Ascending aorta (tissue), 2 donors: ENCODE measurements around the gene KIF17. TPM values are rescaled to one million over a fixed set of nuclear protein-coding genes. Genes with fewer than 3 reads are reported as not detected.

Experiments
- DNase-seq, 2 donors: peaks; one replicate each; pipeline ENCODE4 v3.0.0-alpha.2; 2019; ENCODE audit warnings: low spot score in 2 of 2
- H3K27ac ChIP-seq, 2 donors: fragments of 200-600 bp; sonication (generic); one replicate each; pipeline ENCODE4 v1.5.1; 2016 to 2017; ENCODE audit warnings: mild to moderate bottlenecking in 1 of 2
- H3K27me3 ChIP-seq: fragments of 200-600 bp; sonication (generic); one replicate; pipeline ENCODE4 v1.5.1; 2017
- H3K36me3 ChIP-seq, 2 donors: fragments of 200-600 bp; sonication (generic); one replicate each; pipeline ENCODE4 v1.5.1; 2016
- H3K4me1 ChIP-seq, 2 donors: fragments of 200-600 bp; sonication (generic); one replicate each; pipeline ENCODE4 v1.5.1; 2016 to 2017; ENCODE audit warnings: mild to moderate bottlenecking in 1 of 2
- H3K4me3 ChIP-seq, 2 donors: fragments of 200-600 bp; sonication (generic); one replicate each; pipeline ENCODE4 v1.5.1; 2016 to 2017; ENCODE audit warnings: mild to moderate bottlenecking in 1 of 2
- H3K9me3 ChIP-seq, 2 donors: fragments of 200-600 bp; sonication (generic); one replicate each; pipeline ENCODE4 v1.5.1; 2016
- intact Hi-C: fragments of 100-400 bp; cut with DNase I; formaldehyde crosslinking; loops from one replicate; pipeline ENCODE4 v1.15.1; 2023
- total RNA-seq: library from RNA; depleted of rRNA; stranded (reverse); fragments of >200 nt; gene quantifications from one replicate; pipeline ENCODE4 v1.1.0, GENCODE V29; 2016
- TF ChIP-seq, protein P1 (sequence below), 3 experiments: fragments of 200-600 bp in 2 of 3; fragments of 450-650 bp in 1 of 3; sonication (generic) in 2 of 3; IDR thresholded peaks; one replicate each; pipeline ENCODE4 v1.5.1; 2016 to 2019; ENCODE audit warnings: antibody characterized with exemption in 3 of 3, mild to moderate bottlenecking in 1 of 3, moderate library complexity in 1 of 3

Gene KIF17
- total RNA-seq, 1 donor from 2014 or later, result 18.5 TPM

DNA sequence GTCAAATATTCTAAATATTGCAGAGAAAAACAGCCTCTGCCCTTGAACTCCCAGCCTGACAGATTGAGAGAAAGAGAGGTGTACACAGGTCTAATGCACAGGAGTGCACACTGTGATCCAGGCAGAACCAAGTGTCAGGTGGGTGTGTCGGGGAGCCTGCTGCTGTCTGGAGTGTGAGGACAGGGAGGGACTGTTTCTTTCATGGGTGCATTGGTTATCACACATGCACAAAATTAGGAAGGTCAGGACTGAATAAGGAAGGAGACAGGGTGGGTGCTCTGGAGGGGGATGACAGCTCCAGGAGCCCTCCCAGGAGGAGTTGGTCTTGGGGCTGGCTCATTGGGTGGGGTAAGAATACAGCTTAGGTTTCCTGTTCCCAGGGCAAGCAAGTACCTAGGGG lies 97.8 kb downstream of the KIF17 start:
- no peak for DNase-seq
- peaks cover 3% of the 10 kb centered on the region in 2 donors for H3K4me1 ChIP-seq

DNA sequence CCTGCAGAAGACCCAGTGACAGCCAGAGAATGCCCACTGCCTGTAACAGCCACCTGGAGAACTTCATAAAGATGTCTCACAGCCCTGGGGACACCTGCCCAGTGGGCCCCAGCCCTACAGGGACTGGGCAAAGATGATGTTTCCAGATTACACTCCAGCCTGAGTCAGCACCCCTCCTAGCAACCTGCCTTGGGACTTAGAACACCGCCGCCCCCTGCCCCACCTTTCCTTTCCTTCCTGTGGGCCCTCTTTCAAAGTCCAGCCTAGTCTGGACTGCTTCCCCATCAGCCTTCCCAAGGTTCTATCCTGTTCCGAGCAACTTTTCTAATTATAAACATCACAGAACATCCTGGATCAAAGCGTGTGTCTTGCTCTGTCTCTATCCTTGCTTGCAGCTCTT lies 99.3 kb downstream of the KIF17 start:
- TF ChIP-seq, protein P1, sequence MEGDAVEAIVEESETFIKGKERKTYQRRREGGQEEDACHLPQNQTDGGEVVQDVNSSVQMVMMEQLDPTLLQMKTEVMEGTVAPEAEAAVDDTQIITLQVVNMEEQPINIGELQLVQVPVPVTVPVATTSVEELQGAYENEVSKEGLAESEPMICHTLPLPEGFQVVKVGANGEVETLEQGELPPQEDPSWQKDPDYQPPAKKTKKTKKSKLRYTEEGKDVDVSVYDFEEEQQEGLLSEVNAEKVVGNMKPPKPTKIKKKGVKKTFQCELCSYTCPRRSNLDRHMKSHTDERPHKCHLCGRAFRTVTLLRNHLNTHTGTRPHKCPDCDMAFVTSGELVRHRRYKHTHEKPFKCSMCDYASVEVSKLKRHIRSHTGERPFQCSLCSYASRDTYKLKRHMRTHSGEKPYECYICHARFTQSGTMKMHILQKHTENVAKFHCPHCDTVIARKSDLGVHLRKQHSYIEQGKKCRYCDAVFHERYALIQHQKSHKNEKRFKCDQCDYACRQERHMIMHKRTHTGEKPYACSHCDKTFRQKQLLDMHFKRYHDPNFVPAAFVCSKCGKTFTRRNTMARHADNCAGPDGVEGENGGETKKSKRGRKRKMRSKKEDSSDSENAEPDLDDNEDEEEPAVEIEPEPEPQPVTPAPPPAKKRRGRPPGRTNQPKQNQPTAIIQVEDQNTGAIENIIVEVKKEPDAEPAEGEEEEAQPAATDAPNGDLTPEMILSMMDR (IDR thresholded peaks at IDR 0.05), result no peak

More for the DNA sequence above, 97.8 kb downstream of the KIF17 start:
- no peak overlapping the region for H3K27ac ChIP-seq
- no peaks in the 10 kb centered on the region for H3K27me3 ChIP-seq
- H3K9me3 ChIP-seq, result no peaks in the 10 kb centered on the region
- no peak overlapping the region for H3K4me3 ChIP-seq
- intact Hi-C loops, result no loop called here
- no peaks in the 10 kb centered on the region for H3K36me3 ChIP-seq
- TF ChIP-seq, protein P1 (IDR thresholded peaks at IDR 0.05), result no peak

DNA sequence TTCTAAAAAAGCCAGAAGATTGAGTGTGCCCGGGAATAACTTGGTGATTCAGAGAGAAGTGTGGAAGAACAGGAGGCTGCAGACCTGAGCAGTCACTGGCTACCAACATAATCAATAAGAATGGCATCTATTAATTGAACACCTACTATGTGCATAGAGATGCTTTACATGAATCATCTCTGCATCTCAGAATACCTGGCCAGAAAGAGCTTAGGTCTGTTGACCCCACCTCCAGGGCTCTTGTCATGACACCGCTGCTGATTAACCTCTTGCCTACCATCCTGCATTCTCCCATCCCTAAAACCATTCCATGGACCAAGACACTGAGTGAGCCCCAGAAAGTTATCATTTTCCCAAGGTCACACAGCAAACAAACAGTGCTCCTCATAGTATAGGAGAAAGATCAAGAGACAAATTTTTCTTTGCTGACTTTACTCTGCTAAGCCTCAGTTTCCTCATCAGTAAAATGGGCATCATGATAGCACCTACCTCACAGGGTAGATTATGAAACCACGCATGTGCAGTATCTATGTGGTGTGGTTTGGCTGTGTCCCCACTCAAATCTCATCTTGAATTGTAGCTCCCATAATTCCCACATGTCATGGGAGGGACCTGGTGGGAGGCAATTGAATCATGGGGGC lies 100.8 kb downstream of the KIF17 start:
- no peaks in the 10 kb centered on the region for H3K36me3 ChIP-seq
- peak overlapping the region in 1 of 2 donors; percentile 69 for H3K27ac ChIP-seq
- no peaks in the 10 kb centered on the region for H3K27me3 ChIP-seq
- DNase-seq, result no peak
- H3K4me1 ChIP-seq, result peaks cover 3 to 8% of the 10 kb centered on the region in 2 donors
- H3K9me3 ChIP-seq, result no peaks in the 10 kb centered on the region
- intact Hi-C loops, result no loop called here
- peak overlapping the region in 1 of 2 donors; percentile 8 for H3K4me3 ChIP-seq
- TF ChIP-seq, protein P1 (IDR thresholded peaks at IDR 0.05), result no peak

More for the DNA sequence above, 99.3 kb downstream of the KIF17 start:
- intact Hi-C loops, result no loop called here
- DNase-seq, result no peak
- Histone ChIP-seq H3K27ac (no peak overlapping the region), H3K4me3 (no peak overlapping the region), H3K27me3 (no peaks in the 10 kb centered on the region), H3K36me3 (no peaks in the 10 kb centered on the region), H3K4me1 (peaks cover 3 to 8% of the 10 kb centered on the region in 2 donors), H3K9me3 (no peaks in the 10 kb centered on the region)

DNA sequence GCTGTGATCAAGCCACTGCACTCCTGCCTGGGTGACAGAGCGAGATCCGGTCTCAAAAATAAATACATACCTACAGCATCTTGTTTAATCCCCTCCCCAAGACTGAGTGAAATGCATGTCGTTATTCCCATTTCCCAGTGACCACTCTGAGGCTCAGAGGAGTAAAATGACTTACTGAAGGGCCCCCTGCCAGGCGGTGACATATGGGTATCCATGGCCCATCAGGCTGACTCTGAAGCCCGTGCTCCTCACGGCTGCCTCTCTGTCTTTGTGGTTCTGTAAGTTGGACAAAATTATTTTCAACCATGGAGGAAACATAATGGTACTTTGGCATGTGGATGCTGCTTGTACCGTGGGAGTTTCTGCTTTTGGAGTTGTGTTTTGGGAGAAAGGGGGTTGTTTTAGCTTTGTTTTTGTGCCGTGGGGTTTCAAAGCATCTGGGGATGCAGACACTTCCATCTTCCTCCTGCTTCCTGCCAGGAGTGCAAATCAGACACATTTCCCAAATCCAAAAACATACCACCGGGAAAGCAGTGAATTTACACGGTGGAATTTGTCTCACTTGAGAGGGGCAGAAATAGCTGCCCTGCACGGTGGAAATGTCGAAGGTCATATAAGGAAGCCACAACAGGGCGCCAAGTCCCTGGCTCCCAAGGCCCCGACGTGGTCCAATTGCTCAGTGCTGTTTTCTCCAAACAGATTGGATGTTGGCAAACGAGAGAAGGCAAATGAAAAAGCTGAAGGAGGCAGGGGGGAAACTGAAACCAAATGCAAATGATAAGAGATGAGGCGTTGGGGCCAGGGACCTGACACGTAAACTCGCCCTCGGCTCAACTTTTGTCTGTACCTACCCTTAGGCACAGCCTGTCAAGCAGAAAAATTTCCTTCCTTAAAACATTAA lies 101.6 kb downstream of the KIF17 start:
- intact Hi-C loops, result no loop called here
- no peak for DNase-seq
- Histone ChIP-seq H3K27me3 (no peaks in the 10 kb centered on the region), H3K4me3 (peak overlapping the region in 1 of 2 donors; percentile 8), H3K9me3 (no peaks in the 10 kb centered on the region), H3K27ac (peak overlapping the region in 1 of 2 donors; percentile 69), H3K4me1 (peaks cover 3 to 8% of the 10 kb centered on the region in 2 donors), H3K36me3 (no peaks in the 10 kb centered on the region)
- TF ChIP-seq, protein P1 (IDR thresholded peaks at IDR 0.05), result no peak

DNA sequence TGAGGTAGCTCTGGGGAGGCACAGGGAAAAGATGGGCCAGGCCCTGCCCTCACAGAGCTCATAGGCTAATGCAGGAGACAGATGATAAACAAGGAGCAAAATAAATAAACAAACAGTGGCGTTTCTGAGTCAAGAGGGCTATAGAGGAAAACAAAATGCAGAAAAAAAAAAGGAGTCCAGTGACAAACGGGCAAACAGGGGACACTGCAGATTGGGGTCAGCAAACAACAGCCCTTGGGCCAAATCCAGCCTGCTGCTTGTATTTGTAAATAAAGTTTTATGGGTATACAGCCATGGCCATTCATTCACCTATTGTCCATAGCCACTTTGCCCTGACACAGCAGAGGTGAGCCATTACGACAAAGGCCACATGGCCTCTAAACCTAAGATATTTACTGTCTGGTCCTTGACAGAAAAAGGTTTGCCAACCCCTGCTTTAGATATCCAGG lies 103.7 kb downstream of the KIF17 start:
- Histone ChIP-seq H3K36me3 (no peaks in the 10 kb centered on the region), H3K4me1 (peaks cover 3 to 8% of the 10 kb centered on the region in 2 donors), H3K4me3 (no peak overlapping the region), H3K9me3 (no peaks in the 10 kb centered on the region), H3K27me3 (no peaks in the 10 kb centered on the region), H3K27ac (peak overlapping the region in 1 of 2 donors; percentile 10)
- TF ChIP-seq, protein P1 (IDR thresholded peaks at IDR 0.05), result no peak
- DNase-seq, result no peak
- intact Hi-C loops, result no loop called here

Other genes starting within 250 kb of the KIF17 start
- gene CAMK2N1, start 231.8 kb downstream of the KIF17 start, total RNA-seq, result 1.9 TPM
- gene MUL1, start 209.9 kb downstream of the KIF17 start, total RNA-seq, result 34.7 TPM
- gene FAM43B, start 165.4 kb downstream of the KIF17 start, total RNA-seq, result 0.75 TPM
- 10.1 TPM for gene CDA, start 128.9 kb downstream of the KIF17 start, total RNA-seq
- 113 TPM for gene PINK1, start 84.5 kb downstream of the KIF17 start, total RNA-seq
- gene DDOST, start 56.6 kb downstream of the KIF17 start, total RNA-seq, result 142 TPM
- gene SH2D5, start 14.7 kb upstream of the KIF17 start, total RNA-seq, result not detected
- gene HP1BP3, start 69.3 kb upstream of the KIF17 start, total RNA-seq, result 109 TPM